Measurements from ENCODE around the gene RGS1.

GRCh38 chr1:192592981-192593708 lies 17.6 kb downstream of the RGS1 start:
- TF ChIP-seq CTCF (IDR thresholded peaks at IDR 0.05) (no peak), POLR2A (IDR thresholded peaks at IDR 0.05) (no peak)
